HCT116 (cell line): ENCODE data around the gene MAGOH. TPM values are rescaled to one million over a fixed set of nuclear protein-coding genes. Genes with fewer than 3 reads are reported as not detected.

ENCODE experiments used
- ATAC-seq: fragments of 200-7000 bp; cut with Tn5 transposase; 2 replicates; pipeline ENCODE4 v1.9.1; 2020; ENCODE audit warnings: mild to moderate bottlenecking, moderate library complexity
- BruUV-seq: library from RNA; stranded (reverse); fragments of 400-500 nt; replicated peaks from 2 replicates; lab custom pipeline; 2021; lab: Mats Ljungman, UMichigan
- CTCF ChIA-PET: fragments of 300-600 bp; sonication (Branson Sonifier 250); formaldehyde crosslinking; loops from one replicate; lab custom pipeline; 2021; ENCODE audit warnings: antibody characterized with exemption; lab: Charles Lee
- POLR2A ChIA-PET: fragments of 300-600, 350-600 bp; sonication (Branson Sonifier 250); formaldehyde crosslinking; loops from one replicate; lab custom pipeline; 2021; ENCODE audit warnings: antibody characterized with exemption; lab: Charles Lee
- RAD21 ChIA-PET, 2 experiments: fragments of 300-600 bp; sonication (Branson Sonifier 250); formaldehyde crosslinking; loops; one replicate each; lab custom pipeline; 2023; ENCODE audit warnings: low total read pairs in 2 of 2; ENCODE audit not compliant: uncharacterized antibody in 2 of 2, unreplicated experiment in 2 of 2, low non-redundant PET in 1 of 2; lab: Charles Lee
- DNase-seq: peaks from one replicate; pipeline ENCODE4 v3.0.0-alpha.2; 2010; ENCODE audit warnings: low read depth, low spot score
- H2AFZ ChIP-seq: fragments of 200-600 bp; shearing (Covaris generic), sonication (generic); 2 replicates; pipeline ENCODE4 v1.6.1; 2017; ENCODE audit warnings: low read depth, mixed run types, mixed read lengths, antibody characterized with exemption, low read length; ENCODE audit not compliant: poor library complexity, severe bottlenecking
- H3K27ac ChIP-seq: 2 replicates; pipeline ENCODE4 v1.5.1; 2012; ENCODE audit warnings: low read depth, low read length
- H3K27me3 ChIP-seq: fragments of 200-600 bp; sonication (generic); 2 replicates; pipeline ENCODE4 v1.6.1; 2016; ENCODE audit warnings: mixed run types, low read length, mixed read lengths; ENCODE audit not compliant: insufficient read depth
- H3K36me3 ChIP-seq, 2 experiments: fragments of 200-500 bp in 1 of 2; fragments of 200-600 bp in 1 of 2; sonication (Bioruptor generic) in 1 of 2; sonication (generic) in 1 of 2; 2 replicates each; pipeline versions ENCODE4 v1.5.1 to v1.6.1; 2014 to 2016; ENCODE audit warnings: low read length in 2 of 2, inconsistent platforms in 1 of 2, mixed read lengths in 1 of 2, mixed run types in 1 of 2; ENCODE audit not compliant: insufficient read depth in 2 of 2, control insufficient read depth in 1 of 2
- H3K4me1 ChIP-seq, 2 experiments: fragments of 200-600 bp in 1 of 2; sonication (generic) in 1 of 2; 2 replicates each; pipeline versions ENCODE4 v1.5.1 to v1.6.1; 2012 to 2017; ENCODE audit warnings: low read length in 2 of 2, inconsistent platforms in 1 of 2, mild to moderate bottlenecking in 1 of 2, mixed read lengths in 1 of 2, mixed run types in 1 of 2, moderate library complexity in 1 of 2; ENCODE audit not compliant: insufficient read depth in 2 of 2, control insufficient read depth in 1 of 2
- H3K4me2 ChIP-seq: fragments of 200-600 bp; sonication (generic); 2 replicates; pipeline ENCODE4 v1.6.1; 2017; ENCODE audit warnings: mixed run types, low read length, mixed read lengths
- H3K4me3 ChIP-seq, 2 experiments: fragments of 200-600 bp in 1 of 2; sonication (generic) in 1 of 2; replicated peaks in 1 of 2; 2 replicates each; pipeline ENCODE4 v1.5.1; 2011 to 2016; ENCODE audit warnings: low read length in 2 of 2, control low read depth in 1 of 2, low read depth in 1 of 2, mild to moderate bottlenecking in 1 of 2, mixed read lengths in 1 of 2, mixed run types in 1 of 2
- H3K79me2 ChIP-seq: fragments of 200-600 bp; sonication (generic); 2 replicates; pipeline ENCODE4 v1.6.1; 2017; ENCODE audit warnings: mild to moderate bottlenecking, mixed run types, low read length, moderate library complexity, mixed read lengths; ENCODE audit not compliant: insufficient read depth
- H3K9ac ChIP-seq: fragments of 200-600 bp; sonication (generic); 2 replicates; pipeline ENCODE4 v1.6.1; 2016; ENCODE audit warnings: low read length, mixed read lengths
- H3K9me2 ChIP-seq: fragments of 200-600 bp; sonication (generic), shearing (Covaris generic); 2 replicates; pipeline ENCODE4 v1.6.1; 2017; ENCODE audit warnings: mixed run types, mild to moderate bottlenecking, moderate library complexity; ENCODE audit not compliant: insufficient read depth
- H3K9me3 ChIP-seq, 2 experiments: fragments of 200-500 bp in 1 of 2; fragments of 200-600 bp in 1 of 2; sonication (Bioruptor generic) in 1 of 2; sonication (generic) in 1 of 2; 2 replicates each; pipeline ENCODE4 v1.6.1; 2014 to 2017; ENCODE audit warnings: low read length in 2 of 2, mixed read lengths in 2 of 2, inconsistent platforms in 1 of 2, low read depth in 1 of 2, mild to moderate bottlenecking in 1 of 2, mixed run types in 1 of 2, moderate library complexity in 1 of 2; ENCODE audit not compliant: control insufficient read depth in 1 of 2, insufficient read depth in 1 of 2
- H4K20me1 ChIP-seq: fragments of 200-600 bp; sonication (generic), shearing (Covaris generic); 2 replicates; pipeline ENCODE4 v1.6.1; 2017; ENCODE audit warnings: mixed run types, mild to moderate bottlenecking, moderate library complexity; ENCODE audit not compliant: insufficient read depth
- CBX3 ChIP-seq: IDR thresholded peaks from 2 replicates; pipeline ENCODE4 v1.6.1; 2012; ENCODE audit warnings: low read depth
- ELF1 ChIP-seq: IDR thresholded peaks from 2 replicates; pipeline ENCODE4 v1.6.1; 2012; ENCODE audit warnings: low read depth, borderline replicate concordance
- EZH2 ChIP-seq: fragments of 200-600 bp; sonication (generic); IDR thresholded peaks from 2 replicates; pipeline ENCODE4 v1.6.1; 2017; ENCODE audit warnings: antibody characterized with exemption, mixed run types
- FOSL1 ChIP-seq: IDR thresholded peaks from 2 replicates; pipeline ENCODE4 v1.6.1; 2012; ENCODE audit warnings: low read depth
- JUND ChIP-seq: IDR thresholded peaks from 2 replicates; pipeline ENCODE4 v1.6.1; 2012
- POLR2A ChIP-seq: IDR thresholded peaks from 2 replicates; pipeline ENCODE4 v1.7.0; 2011; ENCODE audit warnings: borderline replicate concordance; ENCODE audit not compliant: insufficient read depth, insufficient read length; ENCODE audit errors: extremely low read depth
- POLR2AphosphoS5 ChIP-seq: IDR thresholded peaks from 2 replicates; pipeline ENCODE4 v1.6.1; 2011; ENCODE audit warnings: mild to moderate bottlenecking, low read depth, low read length, moderate library complexity
- SRF ChIP-seq: IDR thresholded peaks from 2 replicates; pipeline ENCODE4 v1.6.1; 2012; ENCODE audit warnings: low read depth
- YY1 ChIP-seq: IDR thresholded peaks from 2 replicates; pipeline ENCODE4 v1.6.1; 2011; ENCODE audit warnings: low read length, low read depth, moderate library complexity, mild to moderate bottlenecking; ENCODE audit not compliant: insufficient replicate concordance; ENCODE audit errors: extremely low read depth
- ZFX ChIP-seq: fragments of 450-650 bp; IDR thresholded peaks from 2 replicates; pipeline ENCODE4 v1.6.1; 2017
- intact Hi-C: fragments of 100-400 bp; cut with micrococcal nuclease; formaldehyde crosslinking; loops from 2 replicates; pipeline ENCODE4 v1.10.0; 2022
- total RNA-seq: library from RNA; stranded (reverse); gene quantifications from one replicate; pipeline ENCODE4 v1.2.1, GENCODE V29; 2021; ENCODE audit not compliant: unreplicated experiment
- TF ChIP-seq, protein P1 (sequence below): IDR thresholded peaks from 2 replicates; pipeline ENCODE4 v1.6.1; 2012; ENCODE audit warnings: low read depth
- TF ChIP-seq, protein P2 (sequence below): IDR thresholded peaks from 2 replicates; pipeline ENCODE4 v1.6.1; 2011; ENCODE audit warnings: mild to moderate bottlenecking, low read length, moderate library complexity; ENCODE audit not compliant: insufficient replicate concordance; ENCODE audit errors: extremely low read depth

The MAGOH gene
- total RNA-seq, 1 experiment from 2014 or later = 63.7 TPM

DNA sequence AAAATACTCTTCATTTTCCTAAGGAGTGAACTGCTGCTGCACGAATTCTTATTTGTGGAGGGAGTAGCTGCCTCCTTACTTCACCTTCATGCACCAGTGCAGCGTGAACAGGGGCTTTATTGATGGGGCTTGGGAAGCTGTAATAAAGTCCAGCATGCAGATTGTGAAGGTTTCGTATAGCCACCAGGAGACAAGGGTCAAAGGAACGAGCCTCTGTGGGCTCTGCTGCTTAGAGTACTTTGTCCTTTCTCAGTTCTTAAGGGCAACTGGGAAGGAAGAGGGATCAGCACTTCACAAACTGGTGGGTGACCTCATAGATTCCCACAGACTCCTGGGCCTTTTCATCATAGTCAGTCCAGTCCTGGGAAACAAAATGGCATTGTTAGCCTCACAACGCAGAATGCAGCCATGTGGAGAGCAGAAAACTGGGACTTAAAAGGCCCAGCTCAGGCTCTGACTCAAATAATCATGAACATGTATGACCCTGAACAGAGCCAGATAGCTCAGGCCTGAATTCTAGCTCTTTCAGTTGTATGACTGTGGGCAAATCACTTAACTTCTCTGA is 23.9 kb downstream of the MAGOH start:
- DNase-seq (no peak), ATAC-seq (no peak)
- Histone ChIP-seq H2AFZ (no peak overlapping the region), H3K4me1 (peaks cover 4 to 6% of the 10 kb centered on the region in 2 experiments; a peak in 3 of 4 replicates), H3K9ac (no peak overlapping the region), H3K4me2 (no peak overlapping the region), H3K79me2 (peaks cover 8% of the 10 kb centered on the region), H4K20me1 (no peaks in the 10 kb centered on the region), H3K4me3 (no peak overlapping the region), H3K27me3 (no peaks in the 10 kb centered on the region), H3K27ac (no peak overlapping the region), H3K9me2 (no peaks in the 10 kb centered on the region), H3K9me3 (no peaks in the 10 kb centered on the region), H3K36me3 (peaks cover 14 to 19% of the 10 kb centered on the region in 2 experiments; a peak in 3 of 4 replicates)
- ChIA-PET CTCF (no interaction called here), POLR2A (no interaction called here), RAD21 (no interaction called here)
- TF ChIP-seq POLR2A (no peak), ELF1 (no peak), YY1 (no peak), ZFX (no peak), SRF (no peak), CBX3 (no peak), FOSL1 (no peak), JUND (no peak), EZH2 (no peak), POLR2AphosphoS5 (no peak)
- TF ChIP-seq, protein P1, sequence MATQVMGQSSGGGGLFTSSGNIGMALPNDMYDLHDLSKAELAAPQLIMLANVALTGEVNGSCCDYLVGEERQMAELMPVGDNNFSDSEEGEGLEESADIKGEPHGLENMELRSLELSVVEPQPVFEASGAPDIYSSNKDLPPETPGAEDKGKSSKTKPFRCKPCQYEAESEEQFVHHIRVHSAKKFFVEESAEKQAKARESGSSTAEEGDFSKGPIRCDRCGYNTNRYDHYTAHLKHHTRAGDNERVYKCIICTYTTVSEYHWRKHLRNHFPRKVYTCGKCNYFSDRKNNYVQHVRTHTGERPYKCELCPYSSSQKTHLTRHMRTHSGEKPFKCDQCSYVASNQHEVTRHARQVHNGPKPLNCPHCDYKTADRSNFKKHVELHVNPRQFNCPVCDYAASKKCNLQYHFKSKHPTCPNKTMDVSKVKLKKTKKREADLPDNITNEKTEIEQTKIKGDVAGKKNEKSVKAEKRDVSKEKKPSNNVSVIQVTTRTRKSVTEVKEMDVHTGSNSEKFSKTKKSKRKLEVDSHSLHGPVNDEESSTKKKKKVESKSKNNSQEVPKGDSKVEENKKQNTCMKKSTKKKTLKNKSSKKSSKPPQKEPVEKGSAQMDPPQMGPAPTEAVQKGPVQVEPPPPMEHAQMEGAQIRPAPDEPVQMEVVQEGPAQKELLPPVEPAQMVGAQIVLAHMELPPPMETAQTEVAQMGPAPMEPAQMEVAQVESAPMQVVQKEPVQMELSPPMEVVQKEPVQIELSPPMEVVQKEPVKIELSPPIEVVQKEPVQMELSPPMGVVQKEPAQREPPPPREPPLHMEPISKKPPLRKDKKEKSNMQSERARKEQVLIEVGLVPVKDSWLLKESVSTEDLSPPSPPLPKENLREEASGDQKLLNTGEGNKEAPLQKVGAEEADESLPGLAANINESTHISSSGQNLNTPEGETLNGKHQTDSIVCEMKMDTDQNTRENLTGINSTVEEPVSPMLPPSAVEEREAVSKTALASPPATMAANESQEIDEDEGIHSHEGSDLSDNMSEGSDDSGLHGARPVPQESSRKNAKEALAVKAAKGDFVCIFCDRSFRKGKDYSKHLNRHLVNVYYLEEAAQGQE = no peak
- TF ChIP-seq, protein P2, sequence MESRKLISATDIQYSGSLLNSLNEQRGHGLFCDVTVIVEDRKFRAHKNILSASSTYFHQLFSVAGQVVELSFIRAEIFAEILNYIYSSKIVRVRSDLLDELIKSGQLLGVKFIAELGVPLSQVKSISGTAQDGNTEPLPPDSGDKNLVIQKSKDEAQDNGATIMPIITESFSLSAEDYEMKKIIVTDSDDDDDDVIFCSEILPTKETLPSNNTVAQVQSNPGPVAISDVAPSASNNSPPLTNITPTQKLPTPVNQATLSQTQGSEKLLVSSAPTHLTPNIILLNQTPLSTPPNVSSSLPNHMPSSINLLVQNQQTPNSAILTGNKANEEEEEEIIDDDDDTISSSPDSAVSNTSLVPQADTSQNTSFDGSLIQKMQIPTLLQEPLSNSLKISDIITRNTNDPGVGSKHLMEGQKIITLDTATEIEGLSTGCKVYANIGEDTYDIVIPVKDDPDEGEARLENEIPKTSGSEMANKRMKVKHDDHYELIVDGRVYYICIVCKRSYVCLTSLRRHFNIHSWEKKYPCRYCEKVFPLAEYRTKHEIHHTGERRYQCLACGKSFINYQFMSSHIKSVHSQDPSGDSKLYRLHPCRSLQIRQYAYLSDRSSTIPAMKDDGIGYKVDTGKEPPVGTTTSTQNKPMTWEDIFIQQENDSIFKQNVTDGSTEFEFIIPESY = no peak
- intact Hi-C loops = no loop called here
- no TSS peak for BruUV-seq
